SU-DHL-6 (cell line): ENCODE data around the gene ZNF319.

Experiments
- CTCF ChIP-seq: fragments of 200-600 bp; sonication (generic); IDR thresholded peaks from one replicate; pipeline ENCODE4 v1.5.1; 2017; ENCODE audit warnings: antibody characterized with exemption, mild to moderate bottlenecking, low read length, moderate library complexity; ENCODE audit not compliant: insufficient read depth, poor library complexity, severe bottlenecking
- EZH2phosphoT487 ChIP-seq: fragments of 200-600 bp; sonication (generic), shearing (Covaris generic); conservative IDR thresholded peaks from 2 replicates; pipeline ENCODE4 v1.6.1; 2018; ENCODE audit warnings: mild to moderate bottlenecking, antibody characterized with exemption, low read length, moderate library complexity, mixed read lengths

DNA sequence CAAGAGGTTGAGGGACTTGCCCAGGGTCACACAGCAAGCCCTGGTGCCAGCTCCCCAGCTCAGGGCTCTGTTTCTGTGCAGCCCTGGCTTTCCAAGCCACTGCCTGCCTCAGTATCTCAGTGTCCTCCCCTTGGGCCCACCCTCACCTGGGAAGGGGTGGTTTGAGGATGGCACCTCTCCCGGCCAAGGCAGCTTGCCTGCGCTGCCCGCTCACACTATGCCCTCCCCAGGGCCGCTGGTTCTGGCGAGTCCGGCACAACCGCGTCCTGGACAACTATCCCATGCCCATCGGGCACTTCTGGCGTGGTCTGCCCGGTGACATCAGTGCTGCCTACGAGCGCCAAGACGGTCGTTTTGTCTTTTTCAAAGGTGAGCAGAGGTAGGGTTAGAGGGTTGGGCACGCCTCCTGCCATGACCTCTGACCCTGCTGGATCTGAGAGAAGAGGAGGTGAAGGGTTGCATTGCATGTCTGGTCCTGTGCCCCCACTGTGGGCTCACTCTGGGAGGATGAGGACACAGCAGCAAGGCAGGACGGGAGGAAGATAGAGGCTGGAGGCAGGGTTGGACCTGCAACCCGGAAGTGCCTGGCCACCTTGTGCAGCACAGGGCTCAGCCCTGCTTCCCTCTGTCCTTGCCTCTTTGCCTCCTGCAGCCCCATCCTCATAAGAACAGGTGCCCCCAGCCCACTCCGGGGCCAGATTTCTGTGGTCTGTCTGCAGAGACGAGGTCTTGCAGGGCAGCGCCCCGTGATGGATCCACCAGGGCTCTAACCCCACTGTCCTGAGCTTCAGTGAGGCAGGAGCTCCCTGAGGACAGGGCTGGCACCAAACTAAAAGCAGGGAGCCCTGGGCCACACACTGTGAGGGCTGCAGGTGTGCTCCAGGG, 41.8 kb upstream of the ZNF319 start:
- no peak for TF ChIP-seq CTCF
- TF ChIP-seq EZH2phosphoT487, result no peak
